HepG2 (cell line): ENCODE measurements around the gene CDK8. TPM values are rescaled to one million over a fixed set of nuclear protein-coding genes. Genes with fewer than 3 reads are reported as not detected.

Experiments
- ATAC-seq: fragments of 200-7000 bp; cut with Tn5 transposase; 3 replicates; pipeline ENCODE4 v1.9.1; 2020; ENCODE audit warnings: mild to moderate bottlenecking, moderate library complexity
- BruUV-seq: library from RNA; stranded (reverse); fragments of 400-500 nt; replicated peaks from 2 replicates; lab custom pipeline; 2021; lab: Mats Ljungman, UMichigan
- CTCF ChIA-PET: fragments of 300-600 bp; formaldehyde crosslinking; extraction: SDS; loops from one replicate; lab custom pipeline; 2021; ENCODE audit warnings: low total read pairs, inconsistent platforms, low intra/inter-chr PET ratio; lab: Yijun Ruan, JAX
- POLR2A ChIA-PET: fragments of 350-600 bp; sonication (Branson Sonifier 250); formaldehyde crosslinking; loops from one replicate; lab custom pipeline; 2020; ENCODE audit warnings: antibody characterized with exemption, inconsistent platforms; lab: Yijun Ruan, JAX
- DNase-seq: peaks from one replicate; pipeline ENCODE4 v3.0.0-alpha.2; 2015; ENCODE audit warnings: low spot score
- FAIRE-seq: peaks from 3 replicates; lab custom pipeline; 2011; peaks lifted over from hg19 to GRCh38; lab: Jason Lieb, UNC
- H2AFZ ChIP-seq: one replicate; pipeline ENCODE4 v1.6.1; 2011; ENCODE audit warnings: low read length, inconsistent platforms
- H3K27ac ChIP-seq: fragments of 300-600 bp; 3 replicates; pipeline ENCODE4 v1.8.0; 2011; ENCODE audit warnings: mixed run types, mild to moderate bottlenecking, mixed read lengths, low read length, inconsistent platforms; ENCODE audit not compliant: insufficient read depth; ENCODE audit errors: extremely low read length
- H3K27me3 ChIP-seq, 2 experiments: fragments of 200-600 bp in 1 of 2; 2 replicates in 1 of 2; 3 replicates in 1 of 2; pipeline versions ENCODE4 v1.6.0 to v1.8.0; 2011; ENCODE audit warnings: low read length in 2 of 2, mild to moderate bottlenecking in 2 of 2, moderate library complexity in 2 of 2, inconsistent platforms in 1 of 2; ENCODE audit not compliant: insufficient read depth in 2 of 2, control insufficient read depth in 1 of 2
- H3K36me3 ChIP-seq, 2 experiments: fragments of 200-600 bp in 1 of 2; replicated peaks in 1 of 2; 2 replicates in 1 of 2; 3 replicates in 1 of 2; pipeline versions ENCODE4 v1.5.1 to v1.8.0; 2011; ENCODE audit warnings: low read length in 2 of 2, inconsistent platforms in 1 of 2; ENCODE audit not compliant: insufficient read depth in 2 of 2, control insufficient read depth in 1 of 2
- H3K4me1 ChIP-seq: 2 replicates; pipeline ENCODE4 v1.5.1; 2012; ENCODE audit warnings: low read length, inconsistent platforms; ENCODE audit not compliant: insufficient read depth
- H3K4me2 ChIP-seq: 2 replicates; pipeline ENCODE4 v1.6.0; 2011; ENCODE audit warnings: low read depth, low read length, inconsistent platforms
- H3K4me3 ChIP-seq, 3 experiments: fragments of 200-600 bp in 1 of 3; sonication (generic), shearing (Covaris generic) in 1 of 3; replicated peaks in 1 of 3; 2 replicates each; pipeline ENCODE4 v1.5.1; 2011 to 2016; ENCODE audit warnings: low read length in 3 of 3, inconsistent platforms in 2 of 3, low read depth in 2 of 3, mild to moderate bottlenecking in 2 of 3, control low read depth in 1 of 3, mixed read lengths in 1 of 3; ENCODE audit not compliant: insufficient read depth in 1 of 3
- H3K79me2 ChIP-seq: one replicate; pipeline ENCODE4 v1.6.1; 2011; ENCODE audit warnings: low read length, inconsistent platforms; ENCODE audit not compliant: insufficient read depth
- H3K9ac ChIP-seq: 2 replicates; pipeline ENCODE4 v1.6.0; 2011; ENCODE audit warnings: mild to moderate bottlenecking, low read depth, low read length, inconsistent platforms; ENCODE audit not compliant: insufficient read depth
- H3K9me3 ChIP-seq: 2 replicates; pipeline ENCODE4 v1.5.1; 2012; ENCODE audit warnings: mild to moderate bottlenecking, low read length
- H4K20me1 ChIP-seq: 2 replicates; pipeline ENCODE4 v1.6.0; 2011; ENCODE audit warnings: inconsistent platforms, mild to moderate bottlenecking, low read length, moderate library complexity; ENCODE audit not compliant: insufficient read depth
- FOXO4 ChIP-seq: sonication (generic); formaldehyde crosslinking; conservative IDR thresholded peaks from 2 replicates; pipeline ENCODE4 v1.8.1; 2023; ENCODE audit warnings: missing genetic modification reagents
- PPARG ChIP-seq: conservative IDR thresholded peaks from 2 replicates; pipeline ENCODE4 v1.6.1; 2016; ENCODE audit warnings: missing biosample characterization, missing genetic modification reagents
- PRDM15 ChIP-seq: sonication (generic); formaldehyde crosslinking; IDR thresholded peaks from 2 replicates; pipeline ENCODE4 v1.4.0; 2020; ENCODE audit warnings: missing genetic modification reagents
- RELA ChIP-seq: sonication (generic); formaldehyde crosslinking; IDR thresholded peaks from 2 replicates; pipeline ENCODE4 v1.4.0; 2020; ENCODE audit warnings: missing genetic modification reagents
- ZNF432 ChIP-seq: sonication (generic); formaldehyde crosslinking; IDR thresholded peaks from 2 replicates; pipeline ENCODE4 v1.5.0; 2020; ENCODE audit warnings: missing genetic modification reagents, mild to moderate bottlenecking, borderline replicate concordance
- ZNF552 ChIP-seq: sonication (generic); formaldehyde crosslinking; IDR thresholded peaks from 2 replicates; pipeline ENCODE4 v1.9.0; 2022; ENCODE audit warnings: missing genetic modification reagents, mild to moderate bottlenecking, borderline replicate concordance
- ZNF576 ChIP-seq: sonication (generic); formaldehyde crosslinking; IDR thresholded peaks from 2 replicates; pipeline ENCODE4 v1.4.0; 2020; ENCODE audit warnings: mild to moderate bottlenecking, missing genetic modification reagents
- ZNF737 ChIP-seq: sonication (generic); formaldehyde crosslinking; IDR thresholded peaks from 2 replicates; pipeline ENCODE4 v1.5.0; 2020; ENCODE audit warnings: missing genetic modification reagents, mild to moderate bottlenecking, borderline replicate concordance
- WGBS: methylation state at CpG from one replicate; pipeline ENCODE4 v1.1.6; 2017; ENCODE audit warnings: low lambda C conversion rate; 5-methylcytosine and 5-hydroxymethylcytosine counted together
- in situ Hi-C: cut with HindIII; loops from 2 replicates; pipeline ENCODE4 v1.10.0; 2017; ENCODE audit warnings: low pct_unique_long_range_greater_than_20kb; ENCODE audit not compliant: extremely low pct_ligation_motif_present
- intact Hi-C: fragments of 100-400 bp; cut with micrococcal nuclease; formaldehyde crosslinking; loops from one replicate; pipeline ENCODE4 v1.10.0; 2022; ENCODE audit not compliant: unreplicated experiment
- polyA plus RNA-seq, 8 experiments: library from polyadenylated mRNA; depleted of rRNA in 3 of 8; stranded (reverse) in 7 of 8; unstranded in 1 of 8; fragments of >200 nt; fragmentation: Illumina TruSeq in 4 of 8; extraction: Trizol in 4 of 8; gene quantifications; 2 replicates each; pipeline versions ENCODE4 v1.2.1 to v1.2.3, GENCODE V29; 2011 to 2016; ENCODE audit warnings: low read depth in 4 of 8, missing spikeins in 1 of 8, mixed read lengths in 1 of 8; ENCODE audit not compliant: insufficient read depth in 1 of 8
- total RNA-seq, 5 experiments: library from RNA; depleted of rRNA; stranded (reverse); fragments of >200 nt; fragmentation: Illumina TruSeq; extraction: Trizol; gene quantifications; 2 replicates each; pipeline ENCODE4 v1.2.3, GENCODE V29; 2016; ENCODE audit warnings: low read depth in 1 of 5
- TF ChIP-seq, protein P1 (sequence below): sonication (generic); formaldehyde crosslinking; IDR thresholded peaks from 2 replicates; pipeline ENCODE4 v1.8.0; 2022; ENCODE audit warnings: mild to moderate bottlenecking, missing genetic modification reagents

Gene CDK8
- total and polyA plus RNA-seq, 2 of the 13 experiments (the other 11 are each of a cell fraction or from before 2014, with no cell fraction given), result 15.8 to 16.4 TPM

GRCh38 chr13:26335158-26335557, 81.2 kb downstream of the CDK8 start (continued):
- TF ChIP-seq FOXO4 (no peak), ZNF576 (CRISPR knock-in tag) (no peak), ZNF552 (no peak)
- TF ChIP-seq, protein P1, sequence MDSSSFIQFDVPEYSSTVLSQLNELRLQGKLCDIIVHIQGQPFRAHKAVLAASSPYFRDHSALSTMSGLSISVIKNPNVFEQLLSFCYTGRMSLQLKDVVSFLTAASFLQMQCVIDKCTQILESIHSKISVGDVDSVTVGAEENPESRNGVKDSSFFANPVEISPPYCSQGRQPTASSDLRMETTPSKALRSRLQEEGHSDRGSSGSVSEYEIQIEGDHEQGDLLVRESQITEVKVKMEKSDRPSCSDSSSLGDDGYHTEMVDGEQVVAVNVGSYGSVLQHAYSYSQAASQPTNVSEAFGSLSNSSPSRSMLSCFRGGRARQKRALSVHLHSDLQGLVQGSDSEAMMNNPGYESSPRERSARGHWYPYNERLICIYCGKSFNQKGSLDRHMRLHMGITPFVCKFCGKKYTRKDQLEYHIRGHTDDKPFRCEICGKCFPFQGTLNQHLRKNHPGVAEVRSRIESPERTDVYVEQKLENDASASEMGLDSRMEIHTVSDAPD (CRISPR knock-in tag), result no peak

DNA sequence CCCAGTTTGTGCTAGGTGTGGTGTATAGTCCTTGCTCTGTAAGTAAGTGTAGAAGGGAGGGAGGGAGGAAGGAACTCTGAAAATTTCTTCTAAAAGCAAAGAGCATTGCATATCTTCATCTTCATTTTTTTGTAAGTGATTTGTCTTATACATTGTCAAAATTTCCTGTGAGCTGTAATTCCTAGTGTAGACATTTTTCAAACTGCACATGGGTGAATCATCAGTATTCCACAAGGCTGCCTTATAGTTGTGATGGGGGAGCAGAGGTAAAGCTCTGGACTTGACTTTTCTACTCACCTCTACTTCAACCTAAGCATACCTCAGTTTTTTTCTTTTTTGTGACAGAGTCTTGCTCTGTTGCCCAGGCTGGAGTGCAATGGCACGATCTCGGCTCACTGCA, 86.9 kb downstream of the CDK8 start:
- Histone ChIP-seq H4K20me1 (no peaks in the 10 kb centered on the region), H3K79me2 (no peaks in the 10 kb centered on the region), H3K36me3 (no peaks in the 10 kb centered on the region; a peak in 1 of 5 replicates), H3K4me3 (no peak overlapping the region), H3K27me3 (no peaks in the 10 kb centered on the region), H2AFZ (no peak overlapping the region), H3K9ac (no peak overlapping the region), H3K4me1 (no peaks in the 10 kb centered on the region), H3K4me2 (no peak overlapping the region), H3K27ac (no peak overlapping the region), H3K9me3 (no peaks in the 10 kb centered on the region)
- WGBS, result 100% methylated on average over 2 of the region's 2 CpGs
- POLR2A ChIA-PET, result no interaction called here
- no TSS peak for BruUV-seq
- intact Hi-C loops, result no loop called here
- no peak for FAIRE-seq
- in situ Hi-C loops, result no loop called here
- no peak for DNase-seq
- ATAC-seq, result no peak
- CTCF ChIA-PET, result no interaction called here
- TF ChIP-seq PPARG (CRISPR knock-in tag) (no peak), RELA (CRISPR knock-in tag) (no peak), ZNF737 (CRISPR knock-in tag) (no peak), PRDM15 (no peak), ZNF432 (CRISPR knock-in tag) (no peak)
